GM23338 (cell line): ENCODE measurements around the gene RER1. TPM values are rescaled to one million over a fixed set of nuclear protein-coding genes. Genes with fewer than 3 reads are reported as not detected.

Source experiments
- ATAC-seq: fragments of 200-7000 bp; cut with Tn5 transposase; 3 replicates; pipeline ENCODE4 v1.9.1; 2020
- DNase-seq: peaks from one replicate; pipeline ENCODE4 v3.0.0-alpha.2; 2015; ENCODE audit warnings: low spot score
- H2AFZ ChIP-seq: fragments of 200-600 bp; sonication (generic); 2 replicates; pipeline ENCODE4 v1.8.0; 2016; ENCODE audit warnings: antibody characterized with exemption, mild to moderate bottlenecking, moderate library complexity
- H3F3A ChIP-seq: fragments of 200-600 bp; sonication (generic); replicated peaks from 2 replicates; pipeline ENCODE4 v1.8.0; 2017; ENCODE audit warnings: antibody characterized with exemption, mixed run types, low read depth
- H3K27ac ChIP-seq: fragments of 200-600 bp; sonication (generic); 2 replicates; pipeline ENCODE4 v1.6.1; 2016; ENCODE audit warnings: low read depth
- H3K27me3 ChIP-seq: fragments of 200-600 bp; sonication (generic); 2 replicates; pipeline ENCODE4 v1.8.0; 2016; ENCODE audit warnings: mild to moderate bottlenecking, mixed run types, moderate library complexity; ENCODE audit not compliant: insufficient read depth
- H3K36me3 ChIP-seq: fragments of 200-600 bp; sonication (generic); 2 replicates; pipeline ENCODE4 v1.8.0; 2016; ENCODE audit warnings: mild to moderate bottlenecking; ENCODE audit not compliant: insufficient read depth
- H3K4me1 ChIP-seq: fragments of 200-600 bp; sonication (generic); 2 replicates; pipeline ENCODE4 v1.8.0; 2016; ENCODE audit warnings: mild to moderate bottlenecking, moderate library complexity; ENCODE audit not compliant: insufficient read depth
- H3K4me2 ChIP-seq: fragments of 200-600 bp; sonication (generic); 2 replicates; pipeline ENCODE4 v1.7.1; 2017; ENCODE audit warnings: mixed run types
- H3K4me3 ChIP-seq: fragments of 200-600 bp; sonication (generic); 2 replicates; pipeline ENCODE4 v1.6.1; 2016; ENCODE audit warnings: mixed run types
- H3K79me2 ChIP-seq: fragments of 200-600 bp; sonication (generic); replicated peaks from 2 replicates; pipeline ENCODE4 v1.8.0; 2017; ENCODE audit warnings: mild to moderate bottlenecking; ENCODE audit not compliant: insufficient read depth
- H3K9me2 ChIP-seq: fragments of 200-600 bp; sonication (generic); 2 replicates; pipeline ENCODE4 v1.8.0; 2017; ENCODE audit not compliant: insufficient read depth
- H4K20me1 ChIP-seq: fragments of 200-600 bp; sonication (generic); replicated peaks from 2 replicates; pipeline ENCODE4 v1.8.0; 2017; ENCODE audit warnings: mild to moderate bottlenecking; ENCODE audit not compliant: insufficient read depth
- H3K27ac Mint-ChIP-seq: 2 replicates; pipeline ENCODE4 v1.8.0; 2020; ENCODE audit warnings: inconsistent platforms, mild to moderate bottlenecking, moderate library complexity, mixed read lengths
- H3K27me3 Mint-ChIP-seq: 3 replicates; pipeline ENCODE4 v1.8.0; 2022; ENCODE audit warnings: low read depth, mild to moderate bottlenecking, moderate library complexity, mixed read lengths, inconsistent platforms; ENCODE audit not compliant: insufficient read depth, poor library complexity
- H3K36me3 Mint-ChIP-seq: 3 replicates; pipeline ENCODE4 v1.8.0; 2021; ENCODE audit warnings: low read depth, mild to moderate bottlenecking, inconsistent platforms, moderate library complexity, mixed read lengths
- H3K4me1 Mint-ChIP-seq: 3 replicates; pipeline ENCODE4 v1.8.0; 2020; ENCODE audit warnings: mild to moderate bottlenecking, inconsistent platforms, mixed read lengths
- H3K4me3 Mint-ChIP-seq: 3 replicates; pipeline ENCODE4 v1.8.0; 2021; ENCODE audit warnings: moderate library complexity, mild to moderate bottlenecking, inconsistent platforms, mixed read lengths
- H3K9me3 Mint-ChIP-seq: 3 replicates; pipeline ENCODE4 v1.8.0; 2020; ENCODE audit warnings: moderate library complexity, mild to moderate bottlenecking, inconsistent platforms, mixed read lengths
- EZH2 ChIP-seq: fragments of 200-600 bp; sonication (generic); IDR thresholded peaks from one replicate; pipeline ENCODE4 v1.8.0; 2017; ENCODE audit warnings: antibody characterized with exemption, mild to moderate bottlenecking, low read depth; ENCODE audit not compliant: unreplicated experiment
- JUNB ChIP-seq: IDR thresholded peaks from one replicate; pipeline ENCODE4 v1.6.1; 2016; ENCODE audit warnings: antibody characterized with exemption; ENCODE audit not compliant: unreplicated experiment
- STAT1 ChIP-seq: IDR thresholded peaks from one replicate; pipeline ENCODE4 v1.6.1; 2016; ENCODE audit warnings: antibody characterized with exemption; ENCODE audit not compliant: unreplicated experiment
- ZNF114 ChIP-seq: fragments of 250-450 bp; sonication (Bioruptor Pico); IDR thresholded peaks from 2 replicates; pipeline ENCODE4 v1.5.0; 2020; ENCODE audit warnings: mild to moderate bottlenecking, moderate library complexity
- ZNF331 ChIP-seq: fragments of 250-450 bp; sonication (Bioruptor Pico); IDR thresholded peaks from 2 replicates; pipeline ENCODE4 v1.5.0; 2020; ENCODE audit warnings: low read depth, mild to moderate bottlenecking, moderate library complexity
- polyA plus RNA-seq: library from polyadenylated mRNA; unstranded; fragments of >200 nt; fragmentation: Nextera tagmentation; extraction: Ambion mirVana; gene quantifications from 2 replicates; pipeline ENCODE4 v1.2.1, GENCODE V29; 2016
- total RNA-seq: library from RNA; depleted of rRNA; stranded (reverse); fragments of >200 nt; shearing (Covaris generic); gene quantifications from 2 replicates; pipeline ENCODE4 v1.2.3, GENCODE V29; 2014
- TF ChIP-seq, protein P1 (sequence below): fragments of 250-450 bp; sonication (Bioruptor Pico); IDR thresholded peaks from 2 replicates; pipeline ENCODE4 v1.5.0; 2020; ENCODE audit warnings: mild to moderate bottlenecking, moderate library complexity
- TF ChIP-seq, protein P2 (sequence below): IDR thresholded peaks from 2 replicates; pipeline ENCODE4 v1.6.1; 2016; ENCODE audit warnings: antibody characterized with exemption

Gene RER1
- total and polyA plus RNA-seq, 2 experiments from 2014 or later, result 58.4 to 99.5 TPM

DNA sequence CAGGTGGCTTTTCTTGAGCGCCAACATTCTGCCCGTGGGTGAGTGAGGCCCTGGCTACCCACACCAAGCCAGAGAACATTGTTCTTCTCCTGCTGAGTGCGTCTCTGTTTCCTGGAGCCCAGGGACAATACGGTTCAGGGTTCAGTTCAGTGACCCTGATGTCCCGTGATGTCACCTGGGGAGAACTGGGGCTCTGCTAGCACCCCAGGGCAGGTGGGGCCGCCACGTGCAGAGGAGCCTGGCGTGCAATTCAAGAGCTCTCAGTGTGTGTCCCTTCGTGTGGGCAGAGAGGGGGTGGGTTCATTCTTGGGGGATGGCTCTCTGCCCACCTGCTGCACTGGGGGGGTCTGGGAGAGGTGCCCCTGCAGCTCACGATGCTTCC, 38.9 kb downstream of the RER1 start (continued):
- TF ChIP-seq, protein P1, sequence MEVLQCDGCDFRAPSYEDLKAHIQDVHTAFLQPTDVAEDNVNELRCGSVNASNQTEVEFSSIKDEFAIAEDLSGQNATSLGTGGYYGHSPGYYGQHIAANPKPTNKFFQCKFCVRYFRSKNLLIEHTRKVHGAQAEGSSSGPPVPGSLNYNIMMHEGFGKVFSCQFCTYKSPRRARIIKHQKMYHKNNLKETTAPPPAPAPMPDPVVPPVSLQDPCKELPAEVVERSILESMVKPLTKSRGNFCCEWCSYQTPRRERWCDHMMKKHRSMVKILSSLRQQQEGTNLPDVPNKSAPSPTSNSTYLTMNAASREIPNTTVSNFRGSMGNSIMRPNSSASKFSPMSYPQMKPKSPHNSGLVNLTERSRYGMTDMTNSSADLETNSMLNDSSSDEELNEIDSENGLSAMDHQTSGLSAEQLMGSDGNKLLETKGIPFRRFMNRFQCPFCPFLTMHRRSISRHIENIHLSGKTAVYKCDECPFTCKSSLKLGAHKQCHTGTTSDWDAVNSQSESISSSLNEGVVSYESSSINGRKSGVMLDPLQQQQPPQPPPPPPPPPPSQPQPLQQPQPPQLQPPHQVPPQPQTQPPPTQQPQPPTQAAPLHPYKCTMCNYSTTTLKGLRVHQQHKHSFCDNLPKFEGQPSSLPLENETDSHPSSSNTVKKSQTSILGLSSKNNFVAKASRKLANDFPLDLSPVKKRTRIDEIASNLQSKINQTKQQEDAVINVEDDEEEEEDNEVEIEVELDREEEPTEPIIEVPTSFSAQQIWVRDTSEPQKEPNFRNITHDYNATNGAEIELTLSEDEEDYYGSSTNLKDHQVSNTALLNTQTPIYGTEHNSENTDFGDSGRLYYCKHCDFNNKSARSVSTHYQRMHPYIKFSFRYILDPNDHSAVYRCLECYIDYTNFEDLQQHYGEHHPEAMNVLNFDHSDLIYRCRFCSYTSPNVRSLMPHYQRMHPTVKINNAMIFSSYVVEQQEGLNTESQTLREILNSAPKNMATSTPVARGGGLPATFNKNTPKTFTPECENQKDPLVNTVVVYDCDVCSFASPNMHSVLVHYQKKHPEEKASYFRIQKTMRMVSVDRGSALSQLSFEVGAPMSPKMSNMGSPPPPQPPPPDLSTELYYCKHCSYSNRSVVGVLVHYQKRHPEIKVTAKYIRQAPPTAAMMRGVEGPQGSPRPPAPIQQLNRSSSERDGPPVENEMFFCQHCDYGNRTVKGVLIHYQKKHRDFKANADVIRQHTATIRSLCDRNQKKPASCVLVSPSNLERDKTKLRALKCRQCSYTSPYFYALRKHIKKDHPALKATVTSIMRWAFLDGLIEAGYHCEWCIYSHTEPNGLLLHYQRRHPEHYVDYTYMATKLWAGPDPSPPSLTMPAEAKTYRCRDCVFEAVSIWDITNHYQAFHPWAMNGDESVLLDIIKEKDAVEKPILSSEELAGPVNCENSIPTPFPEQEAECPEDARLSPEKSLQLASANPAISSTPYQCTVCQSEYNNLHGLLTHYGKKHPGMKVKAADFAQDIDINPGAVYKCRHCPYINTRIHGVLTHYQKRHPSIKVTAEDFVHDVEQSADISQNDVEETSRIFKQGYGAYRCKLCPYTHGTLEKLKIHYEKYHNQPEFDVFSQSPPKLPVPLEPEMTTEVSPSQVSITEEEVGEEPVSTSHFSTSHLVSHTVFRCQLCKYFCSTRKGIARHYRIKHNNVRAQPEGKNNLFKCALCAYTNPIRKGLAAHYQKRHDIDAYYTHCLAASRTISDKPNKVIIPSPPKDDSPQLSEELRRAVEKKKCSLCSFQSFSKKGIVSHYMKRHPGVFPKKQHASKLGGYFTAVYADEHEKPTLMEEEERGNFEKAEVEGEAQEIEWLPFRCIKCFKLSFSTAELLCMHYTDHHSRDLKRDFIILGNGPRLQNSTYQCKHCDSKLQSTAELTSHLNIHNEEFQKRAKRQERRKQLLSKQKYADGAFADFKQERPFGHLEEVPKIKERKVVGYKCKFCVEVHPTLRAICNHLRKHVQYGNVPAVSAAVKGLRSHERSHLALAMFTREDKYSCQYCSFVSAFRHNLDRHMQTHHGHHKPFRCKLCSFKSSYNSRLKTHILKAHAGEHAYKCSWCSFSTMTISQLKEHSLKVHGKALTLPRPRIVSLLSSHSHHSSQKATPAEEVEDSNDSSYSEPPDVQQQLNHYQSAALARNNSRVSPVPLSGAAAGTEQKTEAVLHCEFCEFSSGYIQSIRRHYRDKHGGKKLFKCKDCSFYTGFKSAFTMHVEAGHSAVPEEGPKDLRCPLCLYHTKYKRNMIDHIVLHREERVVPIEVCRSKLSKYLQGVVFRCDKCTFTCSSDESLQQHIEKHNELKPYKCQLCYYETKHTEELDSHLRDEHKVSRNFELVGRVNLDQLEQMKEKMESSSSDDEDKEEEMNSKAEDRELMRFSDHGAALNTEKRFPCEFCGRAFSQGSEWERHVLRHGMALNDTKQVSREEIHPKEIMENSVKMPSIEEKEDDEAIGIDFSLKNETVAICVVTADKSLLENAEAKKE, result no peak
- TF ChIP-seq JUNB, result no peak

DNA sequence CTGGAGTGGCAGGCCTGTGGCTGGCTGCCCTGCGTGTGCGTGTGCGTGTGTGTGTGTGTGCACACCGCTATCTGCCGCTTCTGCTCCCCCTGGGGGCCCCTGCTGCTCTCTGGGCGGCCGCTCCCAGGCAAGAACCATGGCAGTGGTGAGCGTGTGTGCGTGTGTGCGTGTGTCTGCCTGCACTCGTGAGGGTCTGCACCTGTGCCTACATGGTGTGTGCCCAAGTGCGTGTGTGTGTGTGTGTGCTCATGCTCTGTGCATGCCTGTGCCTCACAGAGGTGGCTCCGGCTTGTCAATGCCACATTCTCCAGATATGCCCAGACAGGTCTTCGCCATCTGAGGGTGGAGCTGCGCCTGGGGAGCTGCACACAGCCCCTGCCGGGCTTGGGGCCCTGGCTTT, 39.5 kb downstream of the RER1 start:
- H3K27me3 ChIP-seq, result no peaks in the 10 kb centered on the region
- DNase-seq (no peak), ATAC-seq (no peak)
- H3K36me3 Mint-ChIP-seq, result no peaks in the 10 kb centered on the region
- peaks cover 12% of the 10 kb centered on the region; the same call in 2 of the 3 replicates for H3K9me3 Mint-ChIP-seq
- H3K27me3 Mint-ChIP-seq, result peaks cover 7% of the 10 kb centered on the region
- H4K20me1 ChIP-seq, result no peaks in the 10 kb centered on the region
- no peak overlapping the region for H3K4me2 ChIP-seq
- no peak overlapping the region for H3K4me3 ChIP-seq
- no peaks in the 10 kb centered on the region for H3K4me1 Mint-ChIP-seq
- no peak overlapping the region for H3K27ac ChIP-seq
- H3K4me3 Mint-ChIP-seq, result no peak overlapping the region
- no peak overlapping the region for H3K27ac Mint-ChIP-seq
- no peak for TF ChIP-seq ZNF114 (CRISPR knock-in tag)
- TF ChIP-seq JUNB, result no peak
- TF ChIP-seq, protein P2, sequence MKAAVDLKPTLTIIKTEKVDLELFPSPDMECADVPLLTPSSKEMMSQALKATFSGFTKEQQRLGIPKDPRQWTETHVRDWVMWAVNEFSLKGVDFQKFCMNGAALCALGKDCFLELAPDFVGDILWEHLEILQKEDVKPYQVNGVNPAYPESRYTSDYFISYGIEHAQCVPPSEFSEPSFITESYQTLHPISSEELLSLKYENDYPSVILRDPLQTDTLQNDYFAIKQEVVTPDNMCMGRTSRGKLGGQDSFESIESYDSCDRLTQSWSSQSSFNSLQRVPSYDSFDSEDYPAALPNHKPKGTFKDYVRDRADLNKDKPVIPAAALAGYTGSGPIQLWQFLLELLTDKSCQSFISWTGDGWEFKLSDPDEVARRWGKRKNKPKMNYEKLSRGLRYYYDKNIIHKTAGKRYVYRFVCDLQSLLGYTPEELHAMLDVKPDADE, result no peak
- no peak for TF ChIP-seq STAT1
- TF ChIP-seq, protein P1, result no peak
- no peak for TF ChIP-seq ZNF331 (CRISPR knock-in tag)
- no peak for TF ChIP-seq EZH2
- no peaks in the 10 kb centered on the region for H3K79me2 ChIP-seq
- H3K36me3 ChIP-seq, result no peaks in the 10 kb centered on the region
- H3K4me1 ChIP-seq, result no peaks in the 10 kb centered on the region
- H3K9me2 ChIP-seq, result no peaks in the 10 kb centered on the region
- no peaks in the 10 kb centered on the region for H3F3A ChIP-seq
- H2AFZ ChIP-seq, result no peak overlapping the region
